GM19099 (cell line): ENCODE measurements around the gene MED31.

Experiments
- POLR2A ChIP-seq: IDR thresholded peaks from 3 replicates; pipeline ENCODE4 v1.6.1; 2011; ENCODE audit warnings: low read depth; ENCODE audit not compliant: insufficient read length; ENCODE audit errors: extremely low read depth

MED31 gene

GRCh38 chr17:6623941-6624340 is 27.5 kb downstream of the MED31 start:
- TF ChIP-seq POLR2A: no peak

DNA sequence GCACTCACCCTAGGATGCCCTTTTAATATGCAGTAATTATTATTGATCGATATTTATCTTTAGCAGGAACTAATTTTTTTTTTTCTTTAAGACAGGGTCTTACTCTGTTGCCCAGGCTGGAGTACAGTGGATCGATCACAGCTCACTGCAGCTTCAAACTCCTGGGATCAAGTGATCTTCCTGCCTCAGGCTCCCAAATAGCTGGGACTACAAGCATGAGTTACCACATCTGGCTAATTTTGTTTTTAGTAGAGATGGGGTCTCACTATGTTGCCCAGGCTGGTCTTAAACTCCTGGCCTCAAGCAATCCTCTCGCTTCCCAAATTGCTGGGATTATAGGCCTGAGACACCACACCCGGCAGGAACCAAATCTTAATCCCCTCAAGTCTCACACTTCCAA is 40.2 kb downstream of the MED31 start:
- TF ChIP-seq POLR2A: no peak

DNA sequence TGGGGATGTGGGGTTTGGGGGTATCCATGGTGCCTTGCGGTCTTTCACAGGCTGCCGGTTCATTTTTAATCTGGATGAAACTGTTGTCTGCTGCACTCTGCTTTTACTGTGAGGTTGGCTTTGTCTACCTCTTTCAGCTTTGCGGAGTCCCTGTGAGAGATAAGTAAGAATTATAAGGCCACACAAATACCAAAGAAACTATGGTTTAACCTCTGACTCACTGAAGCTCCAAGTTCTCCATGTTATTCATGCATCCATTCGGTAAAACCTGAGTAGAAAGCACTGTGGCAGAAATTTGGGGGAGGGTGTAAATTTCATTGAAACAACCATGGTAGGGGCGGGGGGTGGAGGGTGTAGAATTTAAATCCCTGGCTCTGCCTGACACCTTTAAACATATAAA is 41.4 kb downstream of the MED31 start:
- TF ChIP-seq POLR2A: no peak

- TF ChIP-seq POLR2A: no peak
These were observed 43.1 kb downstream of the MED31 start for GRCh38 chr17:6608321-6608720.

DNA sequence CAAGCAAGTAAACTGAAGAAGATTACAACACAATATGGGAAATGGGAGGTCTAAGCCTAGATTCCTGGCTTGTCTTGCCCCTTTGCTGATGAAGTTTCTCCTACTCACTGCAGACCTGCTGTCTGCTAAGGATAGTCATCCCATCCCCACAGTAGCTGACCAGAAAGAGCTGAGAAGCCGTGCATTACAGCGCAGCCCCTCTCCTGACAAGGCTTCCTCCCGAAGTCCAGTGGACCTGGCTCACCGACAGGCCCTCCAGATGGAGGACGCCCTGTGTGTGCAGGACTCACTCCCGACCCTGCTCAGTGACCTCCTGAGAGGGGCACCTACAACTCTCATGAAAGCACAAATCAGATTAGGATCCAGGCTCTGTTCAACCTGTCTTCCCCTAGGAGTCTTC is 46.3 kb downstream of the MED31 start:
- no peak for TF ChIP-seq POLR2A

DNA sequence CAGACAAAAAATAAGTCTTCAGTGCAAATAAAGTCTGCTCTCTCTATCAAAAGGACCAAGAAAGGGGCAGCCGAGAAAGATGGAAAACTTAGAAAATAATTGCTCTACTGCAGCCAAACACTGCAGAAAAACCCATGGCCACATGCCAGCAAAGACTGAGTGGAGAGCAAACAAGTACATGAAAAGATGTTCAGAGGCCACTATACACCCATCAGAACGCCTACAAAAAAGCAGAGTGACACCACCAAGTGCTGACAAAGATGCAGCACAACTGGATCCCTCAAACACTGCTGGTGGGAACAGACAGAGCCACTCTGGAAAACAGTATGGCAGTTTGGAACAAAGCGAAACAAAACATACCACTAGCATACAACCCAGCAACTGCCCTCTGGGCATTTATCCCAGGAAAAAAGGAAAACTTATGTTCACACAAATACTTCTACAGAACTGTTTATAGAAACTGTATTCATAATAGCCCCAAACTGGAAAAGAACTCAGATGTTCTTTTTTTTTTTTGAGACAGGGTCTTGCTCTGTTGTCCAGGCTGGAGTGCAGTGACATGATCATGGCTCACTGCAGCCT is 47.6 kb downstream of the MED31 start:
- no peak for TF ChIP-seq POLR2A

GRCh38 chr17:6602141-6602540 is 49.3 kb downstream of the MED31 start:
- TF ChIP-seq POLR2A: no peak

GRCh38 chr17:6599364-6599763 is 52.0 kb downstream of the MED31 start:
- no peak for TF ChIP-seq POLR2A

GRCh38 chr17:6597727-6598126 is 53.7 kb downstream of the MED31 start:
- no peak for TF ChIP-seq POLR2A

DNA sequence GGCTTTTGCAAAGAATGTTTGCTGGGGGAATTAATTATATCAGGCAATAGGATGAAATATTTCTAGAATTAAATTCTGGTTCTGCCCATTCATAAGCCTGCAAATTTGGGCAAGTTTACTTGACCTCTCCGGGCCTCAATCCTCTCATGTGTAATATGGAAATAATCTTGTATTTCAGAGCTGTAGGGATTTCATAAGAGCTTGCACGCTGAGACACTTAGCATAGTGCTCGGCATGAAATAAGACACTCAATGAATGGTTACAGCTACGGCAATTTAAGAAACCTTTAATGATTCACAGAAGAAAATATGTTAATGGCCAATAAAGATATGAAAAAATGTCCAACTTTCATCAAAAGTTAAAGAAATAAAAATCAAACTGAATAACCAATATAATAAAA is 54.5 kb downstream of the MED31 start:
- TF ChIP-seq POLR2A: no peak

- no peak for TF ChIP-seq POLR2A
These were observed 54.9 kb downstream of the MED31 start for GRCh38 chr17:6596511-6596910.

GRCh38 chr17:6596081-6596480 is 55.3 kb downstream of the MED31 start:
- TF ChIP-seq POLR2A: no peak
